B cell (primary cell): Measurements from ENCODE around the gene RMND1. TPM values are rescaled to one million over a fixed set of nuclear protein-coding genes. Genes with fewer than 3 reads are reported as not detected.
"Not testable (repeated sequence)": the region's sequence is repeated elsewhere in the genome, so short reads cannot be mapped to it uniquely, and the experiment has no call there.

Experiments
- ATAC-seq: fragments of 200-7000 bp; cut with Tn5 transposase; one replicate; pipeline ENCODE4 v1.10.0; 2021; ENCODE audit warnings: low read depth, mild to moderate bottlenecking, moderate number of reproducible peaks, moderate library complexity
- CTCF ChIA-PET: fragments of 350-600 bp; sonication (Branson Sonifier 250); formaldehyde crosslinking; loops from one replicate; lab custom pipeline; 2021; ENCODE audit warnings: antibody characterized with exemption, inconsistent platforms; lab: Charles Lee
- POLR2A ChIA-PET: fragments of 350-600 bp; sonication (Branson Sonifier 250); formaldehyde crosslinking; loops from one replicate; lab custom pipeline; 2021; ENCODE audit warnings: antibody characterized with exemption; lab: Charles Lee
- DNase-seq: peaks from one replicate; pipeline ENCODE4 v3.0.0; 2013
- H2AFZ ChIP-seq: 2 replicates; pipeline ENCODE4 v1.6.1; 2012; ENCODE audit warnings: mild to moderate bottlenecking, low read depth, low read length; ENCODE audit not compliant: insufficient read depth, poor library complexity, severe bottlenecking
- H3K27ac ChIP-seq, 2 donors: 1 replicate in 1 of 2; 2 replicates in 1 of 2; pipeline ENCODE4 v1.5.1; 2012 to 2013; ENCODE audit warnings: low read length in 2 of 2, mild to moderate bottlenecking in 2 of 2, moderate library complexity in 1 of 2
- H3K27me3 ChIP-seq, 4 experiments: fragments of 200-600 bp in 1 of 4; sonication (generic) in 1 of 4; replicated peaks in 1 of 4; 1 replicate in 2 of 4; 2 replicates in 2 of 4; pipeline versions ENCODE4 v1.6.1 to v1.7.0; 2013 to 2016; ENCODE audit warnings: low read length in 3 of 4, mild to moderate bottlenecking in 2 of 4, mixed read lengths in 1 of 4, moderate library complexity in 1 of 4; ENCODE audit not compliant: insufficient read depth in 4 of 4, control insufficient read depth in 3 of 4; ENCODE audit errors: control extremely low read depth in 1 of 4
- H3K36me3 ChIP-seq, 2 experiments: replicated peaks in 1 of 2; 1 replicate in 1 of 2; 2 replicates in 1 of 2; pipeline versions ENCODE4 v1.6.1 to v1.7.1; 2013; ENCODE audit warnings: low read length in 1 of 2; ENCODE audit not compliant: insufficient read depth in 2 of 2, control insufficient read depth in 1 of 2; ENCODE audit errors: control extremely low read depth in 1 of 2, extremely low read depth in 1 of 2
- H3K4me1 ChIP-seq, 2 donors: fragments of 200-600 bp in 1 of 2; sonication (generic) in 1 of 2; 1 replicate in 1 of 2; 2 replicates in 1 of 2; pipeline versions ENCODE4 v1.5.1 to v1.6.1; 2013 to 2017; ENCODE audit warnings: low read length in 2 of 2; ENCODE audit not compliant: control insufficient read depth in 2 of 2, insufficient read depth in 2 of 2
- H3K4me2 ChIP-seq: replicated peaks from 2 replicates; pipeline ENCODE3; 2012; ENCODE audit warnings: mild to moderate bottlenecking, low read depth, low read length; ENCODE audit not compliant: poor library complexity, severe bottlenecking
- H3K4me3 ChIP-seq, 5 experiments: fragments of 200-600 bp in 1 of 5; sonication (generic) in 1 of 5; 1 replicate in 3 of 5; 2 replicates in 2 of 5; pipeline versions ENCODE4 v1.5.1 to v1.7.0; 2011 to 2016; ENCODE audit warnings: low read length in 4 of 5, mild to moderate bottlenecking in 4 of 5, low read depth in 2 of 5, control low read depth in 1 of 5, moderate library complexity in 1 of 5; ENCODE audit not compliant: insufficient read depth in 1 of 5; ENCODE audit errors: control extremely low read depth in 1 of 5, extremely low read depth in 1 of 5
- H3K79me2 ChIP-seq: fragments of 200-600 bp; sonication (generic); one replicate; pipeline ENCODE4 v1.6.0; 2016; ENCODE audit warnings: low read length; ENCODE audit not compliant: control insufficient read depth, insufficient read depth
- H3K9ac ChIP-seq: fragments of 200-600 bp; sonication (generic); 2 replicates; pipeline ENCODE4 v1.6.1; 2017; ENCODE audit warnings: mild to moderate bottlenecking, low read length, moderate library complexity
- H3K9me3 ChIP-seq, 3 donors: one replicate each; pipeline versions ENCODE4 v1.6.1 to v1.7.1; 2013; ENCODE audit warnings: low read length in 2 of 3; ENCODE audit not compliant: control insufficient read depth in 2 of 3, insufficient read depth in 1 of 3; ENCODE audit errors: control extremely low read depth in 1 of 3
- H4K20me1 ChIP-seq: 2 replicates; pipeline ENCODE4 v1.6.0; 2012; ENCODE audit warnings: mild to moderate bottlenecking, low read length; ENCODE audit not compliant: insufficient read depth, control insufficient read depth, poor library complexity, severe bottlenecking
- H3K27ac Mint-ChIP-seq: one replicate; pipeline ENCODE4 v1.8.0; 2021; ENCODE audit warnings: mixed read lengths
- H3K27me3 Mint-ChIP-seq: one replicate; pipeline ENCODE4 v1.8.0; 2021; ENCODE audit warnings: mixed read lengths
- H3K4me1 Mint-ChIP-seq: one replicate; pipeline ENCODE4 v1.8.0; 2021; ENCODE audit warnings: mixed read lengths
- H3K4me3 Mint-ChIP-seq: one replicate; pipeline ENCODE4 v1.8.0; 2021; ENCODE audit warnings: mixed read lengths
- H3K9me3 Mint-ChIP-seq: one replicate; pipeline ENCODE4 v1.8.0; 2022; ENCODE audit warnings: mixed read lengths; ENCODE audit not compliant: insufficient read depth
- EZH2 ChIP-seq: IDR thresholded peaks from 2 replicates; pipeline ENCODE4 v1.6.1; 2012; ENCODE audit warnings: borderline replicate concordance, low read depth, mild to moderate bottlenecking, moderate library complexity, low read length; ENCODE audit not compliant: insufficient read depth, poor library complexity, severe bottlenecking
- WGBS: methylation state at CpG from one replicate; pipeline ENCODE4 v1.1.5; 2013; ENCODE audit warnings: missing lambda C conversion rate; ENCODE audit not compliant: insufficient coverage; 5-methylcytosine and 5-hydroxymethylcytosine counted together
- intact Hi-C: fragments of 100-400 bp; cut with micrococcal nuclease; formaldehyde crosslinking; loops from one replicate; pipeline ENCODE4 v1.10.0; 2022
- polyA plus RNA-seq: library from polyadenylated mRNA; depleted of rRNA; stranded (reverse); fragments of >200 nt; gene quantifications from 2 replicates; pipeline ENCODE4 v1.2.3, GENCODE V29; 2012
- total RNA-seq, 2 donors: library from RNA; stranded (reverse); fragments of 120-200 nt in 1 of 2; gene quantifications; 1 replicate in 1 of 2; 2 replicates in 1 of 2; pipeline versions ENCODE4 v1.2.3 to v1.2.4, GENCODE V29; 2013 to 2022
- TF ChIP-seq, protein P1 (sequence below): fragments of 200-600 bp; IDR thresholded peaks from one replicate; pipeline ENCODE4 v1.8.0; 2022; ENCODE audit warnings: antibody characterized with exemption, mild to moderate bottlenecking

The RMND1 gene
- total and polyA plus RNA-seq, 2 donors (not counting 1 experiment from before 2014, with no cell fraction given) = 4.3 to 15.7 TPM

DNA sequence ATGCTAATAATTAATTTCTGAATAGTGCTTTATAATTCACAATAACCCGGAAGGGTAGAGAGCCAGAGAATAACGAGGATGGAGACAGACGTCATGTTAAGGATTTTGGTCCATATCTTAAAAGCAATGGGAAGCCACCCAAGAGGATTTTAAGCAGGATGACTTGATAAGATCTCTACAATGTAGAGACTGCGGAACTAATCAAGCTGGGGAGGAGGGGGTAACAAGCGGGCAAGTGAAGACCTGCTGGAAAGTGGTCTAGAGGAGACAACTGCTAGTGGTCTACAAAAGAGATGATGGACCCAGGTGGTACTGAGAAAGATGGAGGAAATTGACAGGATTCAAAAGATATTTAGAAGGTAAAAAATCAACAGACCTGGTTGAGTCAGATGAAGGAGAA is 67.8 kb downstream of the RMND1 start:
- peaks cover 0 to 7% of the 10 kb centered on the region in 2 experiments for H3K36me3 ChIP-seq
- no peaks in the 10 kb centered on the region for H3K27me3 ChIP-seq
- Mint-ChIP-seq H3K27me3 (no peaks in the 10 kb centered on the region), H3K4me1 (peaks cover 46% of the 10 kb centered on the region), H3K9me3 (no peaks in the 10 kb centered on the region), H3K4me3 (no peak overlapping the region), H3K27ac (no peak overlapping the region)
- H3K79me2 ChIP-seq = peaks cover 89% of the 10 kb centered on the region
- DNase-seq (no peak), ATAC-seq (no peak)
- TF ChIP-seq, protein P1, sequence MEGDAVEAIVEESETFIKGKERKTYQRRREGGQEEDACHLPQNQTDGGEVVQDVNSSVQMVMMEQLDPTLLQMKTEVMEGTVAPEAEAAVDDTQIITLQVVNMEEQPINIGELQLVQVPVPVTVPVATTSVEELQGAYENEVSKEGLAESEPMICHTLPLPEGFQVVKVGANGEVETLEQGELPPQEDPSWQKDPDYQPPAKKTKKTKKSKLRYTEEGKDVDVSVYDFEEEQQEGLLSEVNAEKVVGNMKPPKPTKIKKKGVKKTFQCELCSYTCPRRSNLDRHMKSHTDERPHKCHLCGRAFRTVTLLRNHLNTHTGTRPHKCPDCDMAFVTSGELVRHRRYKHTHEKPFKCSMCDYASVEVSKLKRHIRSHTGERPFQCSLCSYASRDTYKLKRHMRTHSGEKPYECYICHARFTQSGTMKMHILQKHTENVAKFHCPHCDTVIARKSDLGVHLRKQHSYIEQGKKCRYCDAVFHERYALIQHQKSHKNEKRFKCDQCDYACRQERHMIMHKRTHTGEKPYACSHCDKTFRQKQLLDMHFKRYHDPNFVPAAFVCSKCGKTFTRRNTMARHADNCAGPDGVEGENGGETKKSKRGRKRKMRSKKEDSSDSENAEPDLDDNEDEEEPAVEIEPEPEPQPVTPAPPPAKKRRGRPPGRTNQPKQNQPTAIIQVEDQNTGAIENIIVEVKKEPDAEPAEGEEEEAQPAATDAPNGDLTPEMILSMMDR = no peak
- no peak for TF ChIP-seq EZH2
- 92% methylated on average over 3 of the region's 5 CpGs for WGBS
- H3K4me1 ChIP-seq = peaks cover 35 to 40% of the 10 kb centered on the region in 2 donors
- no peak overlapping the region for H3K4me3 ChIP-seq
- H4K20me1 ChIP-seq = no peaks in the 10 kb centered on the region
- H2AFZ ChIP-seq = no peak overlapping the region
- H3K4me2 ChIP-seq = no peak overlapping the region
- intact Hi-C loops = no loop called here
- ChIA-PET CTCF (interaction anchor here (1.2 to 1.4 kb wide), 2 partner anchors 14 to 60 kb away, joined by 3 read pairs; no protein-coding TSS in a partner anchor), POLR2A (no interaction called here)
- no peak overlapping the region for H3K9ac ChIP-seq
- H3K27ac ChIP-seq = no peak overlapping the region
- no peaks in the 10 kb centered on the region for H3K9me3 ChIP-seq

DNA sequence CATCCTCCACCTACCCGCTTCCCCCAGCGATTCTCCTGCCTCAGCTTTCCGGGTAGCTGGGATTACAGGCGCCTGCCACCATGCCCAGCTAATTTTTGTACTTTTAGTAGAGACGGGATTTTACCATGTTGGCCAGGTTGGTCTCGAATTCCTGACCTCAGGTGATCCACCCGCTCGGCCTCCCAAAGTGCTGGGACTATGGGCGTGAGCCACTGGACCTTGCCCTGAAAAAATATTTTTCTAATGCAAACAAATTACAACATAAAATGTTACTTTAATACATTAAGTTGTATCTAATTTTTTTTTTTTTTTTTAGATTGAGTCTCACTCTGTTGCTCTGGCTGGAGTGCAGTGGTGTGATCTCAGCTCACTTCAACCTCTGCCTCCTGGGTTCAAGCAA is 69.3 kb downstream of the RMND1 start:
- H2AFZ ChIP-seq, H3K27me3 ChIP-seq, H3K27ac ChIP-seq, H3K27me3 Mint-ChIP-seq, H3K9me3 Mint-ChIP-seq, H3K4me3 ChIP-seq, intact Hi-C loops, DNase-seq, POLR2A ChIA-PET, H3K9me3 ChIP-seq, H3K27ac Mint-ChIP-seq, H3K36me3 ChIP-seq, H3K9ac ChIP-seq, H4K20me1 ChIP-seq, ATAC-seq, H3K4me2 ChIP-seq, H3K4me3 Mint-ChIP-seq, CTCF ChIA-PET: not testable (repeated sequence)
- Histone ChIP-seq H3K79me2 (peaks cover 97% of the 10 kb centered on the region), H3K4me1 (peaks cover 29% of the 10 kb centered on the region in 2 donors)
- WGBS = 98% methylated on average over 6 of the region's 9 CpGs
- peaks cover 49% of the 10 kb centered on the region for H3K4me1 Mint-ChIP-seq
